Panc1 (cell line): Measurements from ENCODE around the gene EPC1.

Experiments
- SIN3A ChIP-seq: IDR thresholded peaks from 2 replicates; pipeline ENCODE4 v1.6.1; 2012; ENCODE audit warnings: low read depth, mild to moderate bottlenecking, low read length, moderate library complexity, borderline replicate concordance; ENCODE audit not compliant: insufficient read depth
- TCF7L2 ChIP-seq: IDR thresholded peaks from 2 replicates; pipeline ENCODE4 v1.6.1; 2011; ENCODE audit warnings: mild to moderate bottlenecking, low read depth, low read length, inconsistent platforms
- TF ChIP-seq, protein P1 (sequence below): fragments of 450-650 bp; IDR thresholded peaks from 2 replicates; pipeline ENCODE4 v1.5.1; 2017; ENCODE audit warnings: mild to moderate bottlenecking
- TF ChIP-seq, protein P2 (sequence below), 2 experiments: IDR thresholded peaks; 2 replicates each; pipeline ENCODE4 v1.6.1; 2011 to 2012; ENCODE audit warnings: low read depth in 2 of 2, control low read depth in 1 of 2, low read length in 1 of 2, mild to moderate bottlenecking in 1 of 2, moderate library complexity in 1 of 2; ENCODE audit not compliant: insufficient read depth in 1 of 2

DNA sequence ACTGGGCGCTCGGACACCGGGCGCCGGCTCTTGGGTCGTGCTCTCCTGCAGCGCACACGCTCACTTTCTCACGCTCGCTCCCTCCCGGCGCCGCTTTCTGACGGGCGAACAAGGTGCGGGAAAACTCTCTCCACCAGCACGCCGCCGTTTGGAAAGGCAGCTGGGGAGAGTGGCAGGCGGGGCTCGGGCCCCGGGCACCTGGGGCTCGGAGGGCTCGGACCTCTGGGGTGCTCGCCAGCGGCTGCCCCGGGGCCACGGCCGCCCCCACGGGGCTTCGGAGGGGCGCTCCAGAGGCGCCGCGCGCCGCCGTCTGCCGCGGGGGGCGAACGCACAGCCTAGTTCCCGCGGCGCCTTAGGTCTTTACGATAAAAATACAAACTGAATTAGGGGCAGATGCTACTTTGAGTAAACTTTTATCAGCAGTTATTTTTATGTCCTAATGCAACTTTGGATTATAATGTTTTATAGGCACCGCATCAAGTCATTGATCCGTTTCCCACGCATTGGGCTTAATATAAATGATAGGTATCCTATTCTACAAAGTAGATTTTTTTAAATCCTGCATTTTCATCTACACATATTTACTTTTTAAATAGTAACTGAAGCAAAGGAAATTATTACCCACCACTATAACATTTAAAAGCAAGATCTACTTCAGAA, 535 bp upstream of the EPC1 start:
- TF ChIP-seq, protein P1, sequence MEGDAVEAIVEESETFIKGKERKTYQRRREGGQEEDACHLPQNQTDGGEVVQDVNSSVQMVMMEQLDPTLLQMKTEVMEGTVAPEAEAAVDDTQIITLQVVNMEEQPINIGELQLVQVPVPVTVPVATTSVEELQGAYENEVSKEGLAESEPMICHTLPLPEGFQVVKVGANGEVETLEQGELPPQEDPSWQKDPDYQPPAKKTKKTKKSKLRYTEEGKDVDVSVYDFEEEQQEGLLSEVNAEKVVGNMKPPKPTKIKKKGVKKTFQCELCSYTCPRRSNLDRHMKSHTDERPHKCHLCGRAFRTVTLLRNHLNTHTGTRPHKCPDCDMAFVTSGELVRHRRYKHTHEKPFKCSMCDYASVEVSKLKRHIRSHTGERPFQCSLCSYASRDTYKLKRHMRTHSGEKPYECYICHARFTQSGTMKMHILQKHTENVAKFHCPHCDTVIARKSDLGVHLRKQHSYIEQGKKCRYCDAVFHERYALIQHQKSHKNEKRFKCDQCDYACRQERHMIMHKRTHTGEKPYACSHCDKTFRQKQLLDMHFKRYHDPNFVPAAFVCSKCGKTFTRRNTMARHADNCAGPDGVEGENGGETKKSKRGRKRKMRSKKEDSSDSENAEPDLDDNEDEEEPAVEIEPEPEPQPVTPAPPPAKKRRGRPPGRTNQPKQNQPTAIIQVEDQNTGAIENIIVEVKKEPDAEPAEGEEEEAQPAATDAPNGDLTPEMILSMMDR, result no peak
- TF ChIP-seq TCF7L2, result 0 out of 2 replicates have a peak, but pooled peaks have one; percentile 14
- no peak for TF ChIP-seq SIN3A
- TF ChIP-seq, protein P2, sequence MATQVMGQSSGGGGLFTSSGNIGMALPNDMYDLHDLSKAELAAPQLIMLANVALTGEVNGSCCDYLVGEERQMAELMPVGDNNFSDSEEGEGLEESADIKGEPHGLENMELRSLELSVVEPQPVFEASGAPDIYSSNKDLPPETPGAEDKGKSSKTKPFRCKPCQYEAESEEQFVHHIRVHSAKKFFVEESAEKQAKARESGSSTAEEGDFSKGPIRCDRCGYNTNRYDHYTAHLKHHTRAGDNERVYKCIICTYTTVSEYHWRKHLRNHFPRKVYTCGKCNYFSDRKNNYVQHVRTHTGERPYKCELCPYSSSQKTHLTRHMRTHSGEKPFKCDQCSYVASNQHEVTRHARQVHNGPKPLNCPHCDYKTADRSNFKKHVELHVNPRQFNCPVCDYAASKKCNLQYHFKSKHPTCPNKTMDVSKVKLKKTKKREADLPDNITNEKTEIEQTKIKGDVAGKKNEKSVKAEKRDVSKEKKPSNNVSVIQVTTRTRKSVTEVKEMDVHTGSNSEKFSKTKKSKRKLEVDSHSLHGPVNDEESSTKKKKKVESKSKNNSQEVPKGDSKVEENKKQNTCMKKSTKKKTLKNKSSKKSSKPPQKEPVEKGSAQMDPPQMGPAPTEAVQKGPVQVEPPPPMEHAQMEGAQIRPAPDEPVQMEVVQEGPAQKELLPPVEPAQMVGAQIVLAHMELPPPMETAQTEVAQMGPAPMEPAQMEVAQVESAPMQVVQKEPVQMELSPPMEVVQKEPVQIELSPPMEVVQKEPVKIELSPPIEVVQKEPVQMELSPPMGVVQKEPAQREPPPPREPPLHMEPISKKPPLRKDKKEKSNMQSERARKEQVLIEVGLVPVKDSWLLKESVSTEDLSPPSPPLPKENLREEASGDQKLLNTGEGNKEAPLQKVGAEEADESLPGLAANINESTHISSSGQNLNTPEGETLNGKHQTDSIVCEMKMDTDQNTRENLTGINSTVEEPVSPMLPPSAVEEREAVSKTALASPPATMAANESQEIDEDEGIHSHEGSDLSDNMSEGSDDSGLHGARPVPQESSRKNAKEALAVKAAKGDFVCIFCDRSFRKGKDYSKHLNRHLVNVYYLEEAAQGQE (IDR thresholded peaks at IDR 0.05; ENCODE audit: insufficient read depth in 1 of 2, low read depth in 2 of 2, low read length in 1 of 2), result no peak
